ENCODE data around the gene TRABD2A. TPM values are rescaled to one million over a fixed set of nuclear protein-coding genes. Genes with fewer than 3 reads are reported as not detected.
A peak's percentile ranks its signal among the peaks of the same experiment; 100 is the strongest.

Gene TRABD2A
- total RNA-seq, 1 donor from 2014 or later, result 1.5 TPM

GRCh38 chr2:84816426-84817026 is 64.4 kb downstream of the TRABD2A start:
- DNase-seq, result no peak

- no peak for DNase-seq
Measured at GRCh38 chr2:84815146-84815545, 65.7 kb downstream of the TRABD2A start.

- no peak for DNase-seq
Measured at GRCh38 chr2:84811839-84812431, 68.9 kb downstream of the TRABD2A start.

GRCh38 chr2:84808279-84808678 is 72.6 kb downstream of the TRABD2A start:
- no peak for DNase-seq

GRCh38 chr2:84807063-84807485 is 73.8 kb downstream of the TRABD2A start:
- DNase-seq, result peak; percentile 4

GRCh38 chr2:84805250-84805958 is 75.5 kb downstream of the TRABD2A start:
- no peak for DNase-seq

GRCh38 chr2:84801811-84802210 is 79.1 kb downstream of the TRABD2A start:
- DNase-seq, result no peak

GRCh38 chr2:84800194-84800805 is 80.6 kb downstream of the TRABD2A start:
- DNase-seq, result no peak

- no peak for DNase-seq
Measured at GRCh38 chr2:84799772-84800171, 81.1 kb downstream of the TRABD2A start.

- DNase-seq, result no peak
Measured at GRCh38 chr2:84797271-84797670, 83.6 kb downstream of the TRABD2A start.

- DNase-seq, result no peak
Measured at GRCh38 chr2:84796798-84797197, 84.1 kb downstream of the TRABD2A start.

- DNase-seq, result no peak
Measured at GRCh38 chr2:84793641-84794040, 87.2 kb downstream of the TRABD2A start.

GRCh38 chr2:84792856-84793522 is 87.9 kb downstream of the TRABD2A start:
- no peak for DNase-seq

- DNase-seq, result no peak
Measured at GRCh38 chr2:84788498-84788897, 92.4 kb downstream of the TRABD2A start.

- no peak for DNase-seq
Measured at GRCh38 chr2:84788027-84788426, 92.9 kb downstream of the TRABD2A start.

GRCh38 chr2:84786601-84787000 is 94.3 kb downstream of the TRABD2A start:
- DNase-seq, result no peak

- no peak for DNase-seq
Measured at GRCh38 chr2:84785950-84786349, 94.9 kb downstream of the TRABD2A start.

GRCh38 chr2:84782717-84783442 is 98.0 kb downstream of the TRABD2A start:
- no peak for DNase-seq

GRCh38 chr2:84781942-84782716 is 98.8 kb downstream of the TRABD2A start:
- no peak for DNase-seq

- DNase-seq, result no peak
Measured at GRCh38 chr2:84779781-84780180, 101.1 kb downstream of the TRABD2A start.

Data from skin of body (tissue), 2 donors.